B cell (primary cell): ENCODE measurements around the gene TMPRSS5. TPM values are rescaled to one million over a fixed set of nuclear protein-coding genes. Genes with fewer than 3 reads are reported as not detected.

Experiments
- ATAC-seq: fragments of 200-7000 bp; cut with Tn5 transposase; one replicate; pipeline ENCODE4 v1.10.0; 2021; ENCODE audit warnings: low read depth, mild to moderate bottlenecking, moderate number of reproducible peaks, moderate library complexity
- CTCF ChIA-PET: fragments of 350-600 bp; sonication (Branson Sonifier 250); formaldehyde crosslinking; loops from one replicate; lab custom pipeline; 2021; ENCODE audit warnings: antibody characterized with exemption, inconsistent platforms; lab: Charles Lee
- POLR2A ChIA-PET: fragments of 350-600 bp; sonication (Branson Sonifier 250); formaldehyde crosslinking; loops from one replicate; lab custom pipeline; 2021; ENCODE audit warnings: antibody characterized with exemption; lab: Charles Lee
- DNase-seq: peaks from one replicate; pipeline ENCODE4 v3.0.0; 2013
- H2AFZ ChIP-seq: 2 replicates; pipeline ENCODE4 v1.6.1; 2012; ENCODE audit warnings: mild to moderate bottlenecking, low read depth, low read length; ENCODE audit not compliant: insufficient read depth, poor library complexity, severe bottlenecking
- H3K27ac ChIP-seq, 2 donors: 1 replicate in 1 of 2; 2 replicates in 1 of 2; pipeline ENCODE4 v1.5.1; 2012 to 2013; ENCODE audit warnings: low read length in 2 of 2, mild to moderate bottlenecking in 2 of 2, moderate library complexity in 1 of 2
- H3K27me3 ChIP-seq, 4 experiments: fragments of 200-600 bp in 1 of 4; sonication (generic) in 1 of 4; replicated peaks in 1 of 4; 1 replicate in 2 of 4; 2 replicates in 2 of 4; pipeline versions ENCODE4 v1.6.1 to v1.7.0; 2013 to 2016; ENCODE audit warnings: low read length in 3 of 4, mild to moderate bottlenecking in 2 of 4, mixed read lengths in 1 of 4, moderate library complexity in 1 of 4; ENCODE audit not compliant: insufficient read depth in 4 of 4, control insufficient read depth in 3 of 4; ENCODE audit errors: control extremely low read depth in 1 of 4
- H3K36me3 ChIP-seq, 2 experiments: replicated peaks in 1 of 2; 1 replicate in 1 of 2; 2 replicates in 1 of 2; pipeline versions ENCODE4 v1.6.1 to v1.7.1; 2013; ENCODE audit warnings: low read length in 1 of 2; ENCODE audit not compliant: insufficient read depth in 2 of 2, control insufficient read depth in 1 of 2; ENCODE audit errors: control extremely low read depth in 1 of 2, extremely low read depth in 1 of 2
- H3K4me1 ChIP-seq, 2 donors: fragments of 200-600 bp in 1 of 2; sonication (generic) in 1 of 2; 1 replicate in 1 of 2; 2 replicates in 1 of 2; pipeline versions ENCODE4 v1.5.1 to v1.6.1; 2013 to 2017; ENCODE audit warnings: low read length in 2 of 2; ENCODE audit not compliant: control insufficient read depth in 2 of 2, insufficient read depth in 2 of 2
- H3K4me2 ChIP-seq: replicated peaks from 2 replicates; pipeline ENCODE3; 2012; ENCODE audit warnings: mild to moderate bottlenecking, low read depth, low read length; ENCODE audit not compliant: poor library complexity, severe bottlenecking
- H3K4me3 ChIP-seq, 5 experiments: fragments of 200-600 bp in 1 of 5; sonication (generic) in 1 of 5; 1 replicate in 3 of 5; 2 replicates in 2 of 5; pipeline versions ENCODE4 v1.5.1 to v1.7.0; 2011 to 2016; ENCODE audit warnings: low read length in 4 of 5, mild to moderate bottlenecking in 4 of 5, low read depth in 2 of 5, control low read depth in 1 of 5, moderate library complexity in 1 of 5; ENCODE audit not compliant: insufficient read depth in 1 of 5; ENCODE audit errors: control extremely low read depth in 1 of 5, extremely low read depth in 1 of 5
- H3K79me2 ChIP-seq: fragments of 200-600 bp; sonication (generic); one replicate; pipeline ENCODE4 v1.6.0; 2016; ENCODE audit warnings: low read length; ENCODE audit not compliant: control insufficient read depth, insufficient read depth
- H3K9ac ChIP-seq: fragments of 200-600 bp; sonication (generic); 2 replicates; pipeline ENCODE4 v1.6.1; 2017; ENCODE audit warnings: mild to moderate bottlenecking, low read length, moderate library complexity
- H3K9me3 ChIP-seq, 3 donors: one replicate each; pipeline versions ENCODE4 v1.6.1 to v1.7.1; 2013; ENCODE audit warnings: low read length in 2 of 3; ENCODE audit not compliant: control insufficient read depth in 2 of 3, insufficient read depth in 1 of 3; ENCODE audit errors: control extremely low read depth in 1 of 3
- H4K20me1 ChIP-seq: 2 replicates; pipeline ENCODE4 v1.6.0; 2012; ENCODE audit warnings: mild to moderate bottlenecking, low read length; ENCODE audit not compliant: insufficient read depth, control insufficient read depth, poor library complexity, severe bottlenecking
- H3K27ac Mint-ChIP-seq: one replicate; pipeline ENCODE4 v1.8.0; 2021; ENCODE audit warnings: mixed read lengths
- H3K27me3 Mint-ChIP-seq: one replicate; pipeline ENCODE4 v1.8.0; 2021; ENCODE audit warnings: mixed read lengths
- H3K4me1 Mint-ChIP-seq: one replicate; pipeline ENCODE4 v1.8.0; 2021; ENCODE audit warnings: mixed read lengths
- H3K4me3 Mint-ChIP-seq: one replicate; pipeline ENCODE4 v1.8.0; 2021; ENCODE audit warnings: mixed read lengths
- H3K9me3 Mint-ChIP-seq: one replicate; pipeline ENCODE4 v1.8.0; 2022; ENCODE audit warnings: mixed read lengths; ENCODE audit not compliant: insufficient read depth
- CTCF ChIP-seq: fragments of 200-600 bp; IDR thresholded peaks from one replicate; pipeline ENCODE4 v1.8.0; 2022; ENCODE audit warnings: antibody characterized with exemption, mild to moderate bottlenecking
- EZH2 ChIP-seq: IDR thresholded peaks from 2 replicates; pipeline ENCODE4 v1.6.1; 2012; ENCODE audit warnings: borderline replicate concordance, low read depth, mild to moderate bottlenecking, moderate library complexity, low read length; ENCODE audit not compliant: insufficient read depth, poor library complexity, severe bottlenecking
- WGBS: methylation state at CpG from one replicate; pipeline ENCODE4 v1.1.5; 2013; ENCODE audit warnings: missing lambda C conversion rate; ENCODE audit not compliant: insufficient coverage; 5-methylcytosine and 5-hydroxymethylcytosine counted together
- intact Hi-C: fragments of 100-400 bp; cut with micrococcal nuclease; formaldehyde crosslinking; loops from one replicate; pipeline ENCODE4 v1.10.0; 2022
- polyA plus RNA-seq: library from polyadenylated mRNA; depleted of rRNA; stranded (reverse); fragments of >200 nt; gene quantifications from 2 replicates; pipeline ENCODE4 v1.2.3, GENCODE V29; 2012
- total RNA-seq, 2 donors: library from RNA; stranded (reverse); fragments of 120-200 nt in 1 of 2; gene quantifications; 1 replicate in 1 of 2; 2 replicates in 1 of 2; pipeline versions ENCODE4 v1.2.3 to v1.2.4, GENCODE V29; 2013 to 2022

The TMPRSS5 gene
- total and polyA plus RNA-seq, 2 donors (not counting 1 experiment from before 2014, with no cell fraction given) = 0.74 to 0.86 TPM

- ChIA-PET CTCF (no interaction called here), POLR2A (no interaction called here)
- WGBS = 62% methylated on average over 2 of the region's 3 CpGs
- Histone ChIP-seq H3K27ac (no peak overlapping the region), H3K4me2 (no peak overlapping the region), H3K4me1 (no peaks in the 10 kb centered on the region), H3K36me3 (no peaks in the 10 kb centered on the region), H3K9me3 (peaks cover 0 to 8% (median 0%) of the 10 kb centered on the region in 3 donors), H2AFZ (no peak overlapping the region), H3K9ac (no peak overlapping the region), H3K27me3 (peaks cover 0 to 7% (median 0%) of the 10 kb centered on the region in 4 experiments), H3K79me2 (no peaks in the 10 kb centered on the region), H3K4me3 (no peak overlapping the region), H4K20me1 (no peaks in the 10 kb centered on the region)
- no peak for DNase-seq
- TF ChIP-seq EZH2 (no peak), CTCF (no peak)
- no peak for ATAC-seq
- Mint-ChIP-seq H3K4me3 (no peak overlapping the region), H3K4me1 (no peaks in the 10 kb centered on the region), H3K9me3 (no peaks in the 10 kb centered on the region), H3K27me3 (peaks cover 11% of the 10 kb centered on the region), H3K27ac (no peak overlapping the region)
- intact Hi-C loops = no loop called here
Measured at GRCh38 chr11:113644605-113645004, 61.5 kb downstream of the TMPRSS5 start.

- Histone ChIP-seq H3K4me2 (no peak overlapping the region), H3K36me3 (no peaks in the 10 kb centered on the region), H3K79me2 (no peaks in the 10 kb centered on the region), H3K4me1 (no peaks in the 10 kb centered on the region), H3K27me3 (peaks cover 0 to 7% (median 0%) of the 10 kb centered on the region in 4 experiments), H3K4me3 (no peak overlapping the region), H4K20me1 (no peaks in the 10 kb centered on the region), H2AFZ (no peak overlapping the region), H3K9me3 (peaks cover 0 to 3% (median 0%) of the 10 kb centered on the region in 3 donors), H3K27ac (no peak overlapping the region), H3K9ac (no peak overlapping the region)
- TF ChIP-seq CTCF (no peak), EZH2 (no peak)
- ChIA-PET POLR2A (no interaction called here), CTCF (no interaction called here)
- H3K4me3 Mint-ChIP-seq = no peak overlapping the region
- H3K27me3 Mint-ChIP-seq = peaks cover 14% of the 10 kb centered on the region
- no peak overlapping the region for H3K27ac Mint-ChIP-seq
- intact Hi-C loops = no loop called here
- 86% methylated on average over 5 of the region's 5 CpGs for WGBS
- no peaks in the 10 kb centered on the region for H3K4me1 Mint-ChIP-seq
- no peak for DNase-seq
- no peaks in the 10 kb centered on the region for H3K9me3 Mint-ChIP-seq
- ATAC-seq = no peak
Measured at GRCh38 chr11:113643701-113644100, 62.4 kb downstream of the TMPRSS5 start.
